Sigmoid colon (tissue), 7 donors: ENCODE data around the gene SNX5. TPM values are rescaled to one million over a fixed set of nuclear protein-coding genes. Genes with fewer than 3 reads are reported as not detected.
A peak's percentile ranks its signal among the peaks of the same experiment; 100 is the strongest.

Experiments used
- DNase-seq: peaks from one replicate; pipeline ENCODE4 v3.0.0-alpha.2; 2019
- H3K27ac ChIP-seq, 4 donors: fragments of 200-600 bp; sonication (generic); one replicate each; pipeline ENCODE4 v1.5.1; 2016 to 2019; ENCODE audit warnings: mild to moderate bottlenecking in 1 of 4
- H3K27me3 ChIP-seq, 3 donors: fragments of 200-600 bp; sonication (generic); one replicate each; pipeline ENCODE4 v1.5.1; 2019; ENCODE audit warnings: mild to moderate bottlenecking in 1 of 3
- H3K36me3 ChIP-seq, 4 donors: fragments of 200-600 bp; sonication (generic); one replicate each; pipeline ENCODE4 v1.5.1; 2016 to 2019
- H3K4me1 ChIP-seq, 4 donors: fragments of 200-600 bp; sonication (generic); one replicate each; pipeline ENCODE4 v1.5.1; 2017 to 2019
- H3K4me3 ChIP-seq, 4 donors: fragments of 200-600 bp; sonication (generic); one replicate each; pipeline ENCODE4 v1.5.1; 2017 to 2019; ENCODE audit warnings: mild to moderate bottlenecking in 2 of 4, moderate library complexity in 1 of 4
- H3K9me3 ChIP-seq, 4 donors: fragments of 200-600 bp in 3 of 4; sonication (generic) in 3 of 4; one replicate each; pipeline versions ENCODE4 v1.5.1 to v1.6.1; 2013 to 2019
- EP300 ChIP-seq, 4 donors: sonication (generic); formaldehyde crosslinking; IDR thresholded peaks; one replicate each; pipeline ENCODE4 v1.6.1; 2017; ENCODE audit warnings: antibody characterized with exemption in 4 of 4
- POLR2A ChIP-seq, 2 donors: fragments of 450-650 bp; IDR thresholded peaks; one replicate each; pipeline ENCODE4 v1.6.1; 2016; ENCODE audit warnings: antibody characterized with exemption in 2 of 2, mild to moderate bottlenecking in 2 of 2, moderate library complexity in 2 of 2
- POLR2AphosphoS5 ChIP-seq, 4 donors: sonication (generic); formaldehyde crosslinking; IDR thresholded peaks; one replicate each; pipeline ENCODE4 v1.6.1; 2017; ENCODE audit warnings: antibody characterized with exemption in 4 of 4
- WGBS, 2 donors: extraction: QIAGEN DNeasy Blood & Tissue Kit; methylation state at CpG; one replicate each; pipeline ENCODE4 v1.1.7; 2013; 5-methylcytosine and 5-hydroxymethylcytosine counted together
- intact Hi-C: fragments of 100-400 bp; cut with DNase I; formaldehyde crosslinking; loops from one replicate; pipeline ENCODE4 v1.15.1; 2023
- polyA plus RNA-seq, 3 donors: library from polyadenylated mRNA; stranded (reverse); fragments of 200-250 nt; gene quantifications; one replicate each; pipeline ENCODE4 v1.2.3, GENCODE V29; 2013
- total RNA-seq, 4 donors: library from RNA; depleted of rRNA; stranded (reverse); fragments of >200 nt; gene quantifications; one replicate each; pipeline ENCODE4 v1.1.0, GENCODE V29; 2016
- TF ChIP-seq, protein P1 (sequence below), 4 experiments: fragments of 450-650 bp in 3 of 4; fragments of 200-600 bp in 1 of 4; IDR thresholded peaks; one replicate each; pipeline ENCODE4 v1.5.1; 2016 to 2019; ENCODE audit warnings: antibody characterized with exemption in 4 of 4, mild to moderate bottlenecking in 3 of 4, moderate library complexity in 2 of 4
- donor health status: healthy with polysubstance abuse.
- donor health status: Bipolar disorder and iron deficiency.
- donor health status: healthy.

Gene SNX5
- total and polyA plus RNA-seq, 7 donors, result 69.0 to 98.5 (median 79.5) TPM

DNA sequence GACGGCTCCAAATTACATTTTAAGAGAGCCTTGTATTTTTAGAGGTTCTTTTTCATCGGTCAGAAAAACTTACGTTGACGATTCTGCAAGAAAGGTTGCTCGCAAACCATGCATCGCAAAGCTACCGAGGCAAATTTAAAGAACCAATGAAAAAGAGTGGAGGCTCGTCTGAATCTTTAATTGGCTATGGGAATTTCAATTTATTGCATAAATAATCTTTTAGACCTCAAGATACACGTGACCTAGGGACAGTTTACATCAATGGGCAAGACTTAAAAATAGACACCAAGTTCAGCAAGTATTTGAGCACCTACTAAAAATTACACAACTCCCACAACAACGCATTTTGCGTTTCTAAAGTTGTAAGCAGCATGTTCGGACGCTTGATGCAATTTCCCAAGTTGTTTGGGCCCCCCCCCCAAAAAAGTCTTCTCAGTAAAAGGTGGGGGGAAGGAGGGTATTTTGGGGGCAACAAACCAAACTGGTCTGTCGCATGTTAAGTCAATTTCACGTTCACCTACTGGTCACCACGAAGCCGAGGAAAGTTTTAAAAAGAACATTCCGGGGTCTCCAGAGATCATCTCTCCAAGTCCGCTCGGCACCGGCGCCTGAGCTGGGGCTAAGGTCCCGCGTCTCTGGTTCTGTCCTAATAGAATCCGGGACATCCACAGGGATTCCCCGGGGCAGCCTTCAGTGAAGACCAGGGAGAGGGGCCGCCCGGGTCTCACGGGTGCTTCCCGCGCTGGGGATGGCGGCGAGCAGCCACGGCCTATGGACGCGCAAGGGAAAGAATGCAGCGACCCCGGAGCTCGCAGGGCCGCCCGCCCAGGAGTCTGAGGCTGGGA lies 851 bp downstream of the SNX5 start:
- peak overlapping the region; percentile 94 to 97 (median 96) for H3K27ac ChIP-seq
- H3K36me3 ChIP-seq, result no peaks in the 10 kb centered on the region
- no peak for TF ChIP-seq EP300 (IDR thresholded peaks at IDR 0.05)
- TF ChIP-seq POLR2AphosphoS5 (IDR thresholded peaks at IDR 0.05), result peak in 1 of 4 donors; percentile 4
- TF ChIP-seq, protein P1, sequence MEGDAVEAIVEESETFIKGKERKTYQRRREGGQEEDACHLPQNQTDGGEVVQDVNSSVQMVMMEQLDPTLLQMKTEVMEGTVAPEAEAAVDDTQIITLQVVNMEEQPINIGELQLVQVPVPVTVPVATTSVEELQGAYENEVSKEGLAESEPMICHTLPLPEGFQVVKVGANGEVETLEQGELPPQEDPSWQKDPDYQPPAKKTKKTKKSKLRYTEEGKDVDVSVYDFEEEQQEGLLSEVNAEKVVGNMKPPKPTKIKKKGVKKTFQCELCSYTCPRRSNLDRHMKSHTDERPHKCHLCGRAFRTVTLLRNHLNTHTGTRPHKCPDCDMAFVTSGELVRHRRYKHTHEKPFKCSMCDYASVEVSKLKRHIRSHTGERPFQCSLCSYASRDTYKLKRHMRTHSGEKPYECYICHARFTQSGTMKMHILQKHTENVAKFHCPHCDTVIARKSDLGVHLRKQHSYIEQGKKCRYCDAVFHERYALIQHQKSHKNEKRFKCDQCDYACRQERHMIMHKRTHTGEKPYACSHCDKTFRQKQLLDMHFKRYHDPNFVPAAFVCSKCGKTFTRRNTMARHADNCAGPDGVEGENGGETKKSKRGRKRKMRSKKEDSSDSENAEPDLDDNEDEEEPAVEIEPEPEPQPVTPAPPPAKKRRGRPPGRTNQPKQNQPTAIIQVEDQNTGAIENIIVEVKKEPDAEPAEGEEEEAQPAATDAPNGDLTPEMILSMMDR (IDR thresholded peaks at IDR 0.05), result no peak
- no peak for TF ChIP-seq POLR2A (IDR thresholded peaks at IDR 0.05)
- WGBS, 2 donors, result 0% methylated on average over 41 of the region's 41 CpGs
- intact Hi-C loops, result loop anchor here (5.0 kb wide), 2 partner anchors 170 to 435 kb away; partner anchors contain the start of genes BFSP1, KAT14 and PET117
- no peaks in the 10 kb centered on the region for H3K27me3 ChIP-seq
- no peaks in the 10 kb centered on the region for H3K9me3 ChIP-seq
- peak overlapping the region; percentile 55 to 95 (median 83) for H3K4me3 ChIP-seq
- peaks cover 0 to 79% (median 67%) of the 10 kb centered on the region in 4 donors for H3K4me1 ChIP-seq
- no peak for DNase-seq

DNA sequence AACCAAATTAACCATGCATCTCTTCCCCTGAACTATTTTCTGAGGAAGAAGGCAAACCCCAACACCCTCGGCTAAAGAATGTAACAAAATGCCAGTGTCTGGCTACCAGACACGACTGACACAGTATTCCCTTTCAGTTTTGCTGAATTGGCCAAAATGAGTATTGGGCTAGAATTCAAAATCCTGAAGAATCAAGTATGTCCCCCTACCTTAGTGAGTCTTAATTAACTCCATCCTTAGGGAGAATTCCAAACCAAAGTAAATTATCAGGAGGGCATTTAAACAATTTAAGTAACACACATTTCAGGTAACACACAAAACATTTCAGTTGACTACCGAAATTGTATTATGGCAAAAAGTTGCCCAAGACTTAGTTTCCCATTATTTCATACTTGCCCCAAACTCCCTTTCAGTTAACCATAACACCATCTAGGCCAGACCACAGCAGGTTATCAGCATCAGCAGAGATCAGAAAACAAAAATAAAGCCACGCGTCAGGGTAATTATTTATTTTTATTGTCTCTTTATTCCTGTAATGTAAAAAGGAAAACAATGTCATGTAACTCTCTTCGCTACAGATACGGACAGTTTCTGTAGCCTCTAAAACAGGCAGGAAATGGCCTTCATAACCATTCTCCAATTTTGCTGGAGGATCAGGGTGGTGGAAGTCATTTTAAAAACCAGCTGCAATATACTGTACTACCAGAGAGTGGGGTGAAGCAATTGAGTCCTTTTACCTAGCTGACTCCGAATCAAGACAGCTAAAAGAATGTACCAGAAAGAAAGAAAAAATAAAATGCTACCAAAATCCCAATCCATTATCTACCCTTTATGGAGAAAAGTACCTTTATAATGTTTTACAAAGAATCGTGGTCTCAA lies 1.9 kb downstream of the SNX5 start:
- Histone ChIP-seq H3K9me3 (no peaks in the 10 kb centered on the region), H3K27ac (peak overlapping the region; percentile 94 to 97 (median 96)), H3K36me3 (no peaks in the 10 kb centered on the region), H3K4me1 (peaks cover 0 to 79% (median 68%) of the 10 kb centered on the region in 4 donors), H3K4me3 (peak overlapping the region; percentile 55 to 95 (median 83)), H3K27me3 (no peaks in the 10 kb centered on the region)
- 2 to 7% methylated on average over 9 of the region's 9 CpGs for WGBS, 2 donors
- TF ChIP-seq POLR2AphosphoS5 (IDR thresholded peaks at IDR 0.05), result no peak
- TF ChIP-seq, protein P1 (IDR thresholded peaks at IDR 0.05), result peak in 1 of 4 experiments; percentile 19
- no peak for DNase-seq
- intact Hi-C loops, result loop anchor here (5.0 kb wide), 2 partner anchors 171 to 434 kb away; partner anchors contain the start of genes BFSP1, KAT14 and PET117

DNA sequence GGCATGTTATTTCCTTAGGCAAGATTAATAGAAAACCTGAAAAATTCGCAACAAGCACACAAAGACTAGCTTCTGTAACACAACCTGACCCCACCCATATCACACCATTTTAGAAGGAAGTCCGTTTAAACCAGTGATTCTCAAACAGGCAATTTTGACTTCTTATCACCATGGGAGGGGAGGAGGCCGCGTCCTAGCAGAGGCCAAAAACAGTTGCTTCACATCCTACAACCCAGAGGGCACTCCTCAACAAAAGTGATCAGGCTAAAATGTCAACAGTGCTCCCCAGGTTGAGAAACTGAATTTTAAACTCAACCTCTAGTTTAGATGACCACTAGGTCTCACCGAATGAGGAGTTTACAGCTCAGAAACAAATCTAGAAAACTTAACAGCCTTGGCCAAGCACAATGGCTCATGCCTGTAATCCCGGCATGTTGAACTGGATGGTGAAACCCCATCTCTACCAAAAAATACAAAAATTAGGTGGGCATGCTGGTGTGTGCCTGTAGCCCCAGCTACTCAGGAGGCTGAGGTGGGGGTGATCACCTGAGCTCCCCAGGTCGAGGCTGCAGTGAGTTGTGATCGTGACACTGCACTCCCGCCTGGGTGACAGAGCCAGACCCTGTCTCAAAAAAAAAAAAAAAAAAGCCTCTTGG lies 3.4 kb downstream of the SNX5 start:
- TF ChIP-seq EP300 (IDR thresholded peaks at IDR 0.05) (no peak), POLR2AphosphoS5 (IDR thresholded peaks at IDR 0.05) (no peak), POLR2A (IDR thresholded peaks at IDR 0.05) (no peak)
- TF ChIP-seq, protein P1 (IDR thresholded peaks at IDR 0.05), result no peak
- peaks cover 0 to 79% (median 68%) of the 10 kb centered on the region in 4 donors for H3K4me1 ChIP-seq
- DNase-seq, result no peak
- WGBS, 2 donors, result 14 to 45% methylated on average over 9 of the region's 9 CpGs
- H3K27ac ChIP-seq, result peak overlapping the region; percentile 94 to 97 (median 96)
- no peaks in the 10 kb centered on the region for H3K9me3 ChIP-seq
- peak overlapping the region in 2 of 4 donors; percentile 78 to 88 for H3K4me3 ChIP-seq
- intact Hi-C loops, result loop anchor here (5.0 kb wide), 2 partner anchors 172 to 433 kb away; partner anchors contain the start of genes BFSP1, KAT14 and PET117
- H3K36me3 ChIP-seq, result no peaks in the 10 kb centered on the region
- no peaks in the 10 kb centered on the region for H3K27me3 ChIP-seq

DNA sequence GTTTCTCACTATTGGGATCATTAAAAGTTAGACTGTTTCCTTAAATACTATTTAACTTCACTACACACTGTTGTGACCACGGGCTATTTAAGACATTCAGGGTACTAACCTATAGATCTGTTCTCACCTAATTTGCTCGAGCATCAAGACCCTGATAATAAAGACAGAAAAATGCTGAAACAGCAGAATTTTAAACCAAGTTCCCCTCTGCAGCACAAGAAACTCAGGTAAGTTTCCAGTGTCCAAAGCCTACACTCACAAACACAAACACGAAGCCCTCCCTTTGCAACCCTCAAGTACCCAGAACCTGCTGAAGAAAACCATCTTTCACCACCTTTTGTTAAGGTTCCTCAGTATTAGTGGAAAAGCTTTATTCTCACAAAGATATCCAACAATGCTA lies 4.0 kb downstream of the SNX5 start:
- Histone ChIP-seq H3K4me1 (peaks cover 0 to 79% (median 69%) of the 10 kb centered on the region in 4 donors), H3K27me3 (no peaks in the 10 kb centered on the region), H3K9me3 (no peaks in the 10 kb centered on the region), H3K36me3 (no peaks in the 10 kb centered on the region), H3K4me3 (no peak overlapping the region), H3K27ac (peak overlapping the region in 1 of 4 donors; percentile 97)
- intact Hi-C loops, result loop anchor here (5.0 kb wide), 2 partner anchors 173 to 432 kb away; partner anchors contain the start of genes BFSP1, KAT14 and PET117
- no peak for DNase-seq
- 32 to 67% methylated on average over 3 of the region's 3 CpGs for WGBS, 2 donors
- no peak for TF ChIP-seq POLR2AphosphoS5 (IDR thresholded peaks at IDR 0.05)
- no peak for TF ChIP-seq POLR2A (IDR thresholded peaks at IDR 0.05)
- no peak for TF ChIP-seq EP300 (IDR thresholded peaks at IDR 0.05)
- TF ChIP-seq, protein P1 (IDR thresholded peaks at IDR 0.05), result no peak
